ENCODE data around the gene ZNF345. TPM values are rescaled to one million over a fixed set of nuclear protein-coding genes. Genes with fewer than 3 reads are reported as not detected.

Gene ZNF345
- total RNA-seq, 1 experiment from 2014 or later, result 0.32 TPM

GRCh38 chr19:36819130-36819630 is 31.5 kb upstream of the ZNF345 start:
- TF ChIP-seq CTCF (IDR thresholded peaks at IDR 0.05; ENCODE audit: insufficient read depth in 1 of 2, low read depth in 1 of 2, low read length in 1 of 2, severe bottlenecking in 1 of 2, unreplicated experiment in 1 of 2), result no peak
- Histone ChIP-seq H3K9me3 (peaks cover 45% of the 10 kb centered on the region), H3K4me3 (ENCODE audit: low read depth, low read length) (no peak overlapping the region), H3K36me3 (ENCODE audit: control insufficient read depth, insufficient read depth, low read length) (no peaks in the 10 kb centered on the region), H3K4me1 (no peaks in the 10 kb centered on the region), H3K27me3 (replicated peaks; ENCODE audit: control insufficient read depth, insufficient read depth, low read length) (no peaks in the 10 kb centered on the region)
- Mint-ChIP-seq H3K36me3 (ENCODE audit: insufficient read depth, unreplicated experiment) (no peaks in the 10 kb centered on the region), H3K27me3 (ENCODE audit: insufficient read depth, unreplicated experiment) (no peaks in the 10 kb centered on the region), H3K27ac (ENCODE audit: unreplicated experiment) (no peak overlapping the region), H3K9me3 (ENCODE audit: unreplicated experiment) (peaks cover 32% of the 10 kb centered on the region), H3K4me3 (ENCODE audit: unreplicated experiment) (no peak overlapping the region), H3K4me1 (ENCODE audit: low read depth, unreplicated experiment) (no peaks in the 10 kb centered on the region)
- intact Hi-C loops (cut with micrococcal nuclease; ENCODE audit: unreplicated experiment), result no loop called here
- BruUV-seq (replicated peaks), result no TSS peak
- ChIA-PET POLR2A (no interaction called here), CTCF (no interaction called here)
- no peak for DNase-seq

- H3K4me1 Mint-ChIP-seq (ENCODE audit: low read depth, unreplicated experiment), result no peaks in the 10 kb centered on the region
- H3K4me3 Mint-ChIP-seq (ENCODE audit: unreplicated experiment), result no peak overlapping the region
- intact Hi-C loops (cut with micrococcal nuclease; ENCODE audit: unreplicated experiment), result no loop called here
- H3K4me3 ChIP-seq (ENCODE audit: low read depth, low read length), result no peak overlapping the region
- no peaks in the 10 kb centered on the region for H3K27me3 Mint-ChIP-seq (ENCODE audit: insufficient read depth, unreplicated experiment)
- DNase-seq, result no peak
- no peaks in the 10 kb centered on the region for H3K27me3 ChIP-seq (replicated peaks; ENCODE audit: control insufficient read depth, insufficient read depth, low read length)
- no peak for TF ChIP-seq CTCF (IDR thresholded peaks at IDR 0.05; ENCODE audit: insufficient read depth in 1 of 2, low read depth in 1 of 2, low read length in 1 of 2, severe bottlenecking in 1 of 2, unreplicated experiment in 1 of 2)
- H3K9me3 Mint-ChIP-seq (ENCODE audit: unreplicated experiment), result peaks cover 53% of the 10 kb centered on the region
- H3K36me3 ChIP-seq (ENCODE audit: control insufficient read depth, insufficient read depth, low read length), result no peaks in the 10 kb centered on the region
- POLR2A ChIA-PET, result no interaction called here
- no TSS peak for BruUV-seq (replicated peaks)
- CTCF ChIA-PET, result no interaction called here
- no peaks in the 10 kb centered on the region for H3K36me3 Mint-ChIP-seq (ENCODE audit: insufficient read depth, unreplicated experiment)
- no peaks in the 10 kb centered on the region for H3K4me1 ChIP-seq
- peaks cover 51% of the 10 kb centered on the region for H3K9me3 ChIP-seq
- H3K27ac Mint-ChIP-seq (ENCODE audit: unreplicated experiment), result no peak overlapping the region
Measured at GRCh38 chr19:36821758-36822157, 28.9 kb upstream of the ZNF345 start.

GRCh38 chr19:36833430-36833829 is 17.2 kb upstream of the ZNF345 start:
- peaks cover 55% of the 10 kb centered on the region for H3K9me3 ChIP-seq
- H3K9me3 Mint-ChIP-seq (ENCODE audit: unreplicated experiment), result peaks cover 25% of the 10 kb centered on the region
- H3K4me1 Mint-ChIP-seq (ENCODE audit: low read depth, unreplicated experiment), result no peaks in the 10 kb centered on the region

More at GRCh38 chr19:36833430-36833829, 17.2 kb upstream of the ZNF345 start:
- CTCF ChIA-PET, result no interaction called here
- Mint-ChIP-seq H3K27me3 (ENCODE audit: insufficient read depth, unreplicated experiment) (no peaks in the 10 kb centered on the region), H3K36me3 (ENCODE audit: insufficient read depth, unreplicated experiment) (no peaks in the 10 kb centered on the region), H3K27ac (ENCODE audit: unreplicated experiment) (no peak overlapping the region), H3K4me3 (ENCODE audit: unreplicated experiment) (no peak overlapping the region)
- intact Hi-C loops (cut with micrococcal nuclease; ENCODE audit: unreplicated experiment), result no loop called here
- no peak for DNase-seq
- H3K36me3 ChIP-seq (ENCODE audit: control insufficient read depth, insufficient read depth, low read length), result no peaks in the 10 kb centered on the region
- no peaks in the 10 kb centered on the region for H3K4me1 ChIP-seq
- no TSS peak for BruUV-seq (replicated peaks)
- TF ChIP-seq CTCF (IDR thresholded peaks at IDR 0.05; ENCODE audit: insufficient read depth in 1 of 2, low read depth in 1 of 2, low read length in 1 of 2, severe bottlenecking in 1 of 2, unreplicated experiment in 1 of 2), result no peak
- POLR2A ChIA-PET, result no interaction called here
- H3K4me3 ChIP-seq (ENCODE audit: low read depth, low read length), result no peak overlapping the region
- no peaks in the 10 kb centered on the region for H3K27me3 ChIP-seq (replicated peaks; ENCODE audit: control insufficient read depth, insufficient read depth, low read length)
